HG03575 (cell line): ENCODE measurements around the gene NDRG4.

Experiments used
- ATAC-seq: cut with Tn5 transposase; IDR thresholded peaks from one replicate; pipeline ENCODE4 v1.9.1; 2021; ENCODE audit not compliant: unreplicated experiment, insufficient number of reproducible peaks, low FRiP score; ENCODE audit errors: extremely low read depth

NDRG4 gene

DNA sequence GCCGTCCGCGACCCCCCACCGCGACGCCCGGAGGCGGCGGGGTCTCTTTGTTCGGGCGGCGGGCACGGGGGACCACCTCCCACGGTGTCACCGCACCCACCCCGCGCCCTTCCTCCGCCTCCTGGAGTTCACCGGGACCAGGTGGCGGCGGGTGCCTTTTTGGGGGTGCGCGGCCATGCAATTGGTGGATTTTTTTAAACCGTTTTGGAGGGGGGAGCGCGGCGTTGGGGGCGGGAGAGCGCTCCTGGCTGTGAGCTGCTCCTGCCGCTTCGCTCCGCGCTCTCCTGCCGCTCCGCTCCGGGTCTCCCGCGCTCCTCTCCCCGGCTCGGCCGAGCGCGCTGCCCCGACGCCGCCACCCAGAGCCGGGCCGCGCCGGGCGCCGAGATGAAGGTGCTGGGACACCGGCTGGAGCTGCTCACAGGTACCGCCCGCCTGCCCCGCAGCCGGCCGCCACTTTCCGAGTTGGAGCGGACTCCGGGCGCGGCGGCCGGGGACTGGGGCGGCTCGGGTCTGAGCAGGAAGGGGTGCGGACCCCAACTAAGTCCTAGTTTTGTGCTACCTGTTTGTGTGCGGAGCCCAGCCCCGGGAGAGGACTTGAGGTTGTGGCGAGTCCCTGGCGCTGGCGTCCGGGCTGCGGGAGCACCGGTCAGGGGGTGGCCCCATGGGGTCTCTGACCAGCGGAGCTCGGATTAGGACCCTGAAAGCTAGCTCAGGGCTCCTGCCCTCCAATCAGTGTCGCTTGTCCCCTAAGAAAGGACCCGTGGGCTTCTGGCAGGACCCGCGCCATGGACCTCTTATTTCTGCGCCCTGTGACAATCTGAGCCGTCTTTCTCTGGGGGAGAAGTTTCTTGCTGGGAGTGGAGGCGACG, 35.7 kb upstream of the NDRG4 start:
- ATAC-seq, result no peak

DNA sequence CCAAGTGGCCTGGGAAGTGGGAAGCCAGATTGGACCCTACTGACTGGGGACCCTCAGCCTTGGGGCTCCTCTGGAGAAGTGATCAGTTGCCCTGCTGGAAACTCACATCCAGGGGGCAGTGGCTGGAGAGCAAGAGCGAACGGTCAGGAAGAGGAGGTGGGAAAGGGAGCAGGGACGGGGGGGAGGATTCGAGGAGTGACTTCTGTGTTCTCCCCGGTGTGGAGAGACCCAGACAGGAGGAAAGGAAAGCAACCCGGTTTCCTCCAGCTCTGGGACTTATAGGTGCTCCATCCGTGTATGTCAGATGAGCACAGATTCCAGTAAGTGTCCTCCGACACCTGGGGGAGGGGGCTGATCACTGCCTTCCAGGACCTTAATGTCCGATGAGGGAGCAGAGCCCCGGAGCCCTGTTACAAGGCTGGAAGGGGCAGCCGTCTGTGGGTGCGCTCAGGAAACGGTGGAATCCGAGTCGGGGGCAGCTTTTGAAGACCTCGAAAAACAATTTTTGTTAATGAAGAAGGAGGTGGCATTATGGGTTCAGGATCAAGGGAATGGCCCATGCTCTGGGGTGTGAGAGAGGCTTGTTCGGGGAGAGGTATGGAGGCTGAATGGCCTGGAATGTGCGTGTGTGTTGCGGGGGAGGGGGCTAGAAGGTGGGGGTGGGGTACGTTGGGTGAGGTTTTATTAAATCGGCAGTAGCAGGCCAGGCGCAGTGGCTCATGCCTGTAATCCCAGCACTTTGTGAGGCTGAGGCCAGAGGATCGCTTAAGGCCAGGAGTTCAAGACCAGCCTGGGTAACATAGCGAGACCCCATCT, 34.8 kb upstream of the NDRG4 start:
- no peak for ATAC-seq

- no peak for ATAC-seq
Observed at GRCh38 chr16:58465817-58466216, 34.1 kb upstream of the NDRG4 start.

DNA sequence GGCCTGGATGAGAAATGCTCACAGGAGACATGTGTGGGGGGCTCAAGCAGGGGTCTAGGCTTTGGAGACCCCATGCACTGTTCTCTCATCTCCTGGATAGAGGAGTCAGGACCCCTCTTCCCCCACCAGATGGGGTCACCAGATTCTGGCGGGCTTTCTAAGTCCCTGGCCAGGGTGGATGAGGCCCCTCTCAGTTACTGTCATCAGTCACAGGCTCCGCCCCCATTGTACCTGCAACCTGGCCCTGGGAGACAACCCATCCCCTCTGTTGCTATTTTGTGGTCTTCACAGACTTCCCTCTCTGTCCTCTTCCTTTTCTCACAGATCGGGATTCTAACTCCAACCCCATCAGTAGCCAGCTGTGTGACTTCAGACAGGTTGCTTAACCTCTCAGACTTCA, 33.5 kb upstream of the NDRG4 start:
- no peak for ATAC-seq

DNA sequence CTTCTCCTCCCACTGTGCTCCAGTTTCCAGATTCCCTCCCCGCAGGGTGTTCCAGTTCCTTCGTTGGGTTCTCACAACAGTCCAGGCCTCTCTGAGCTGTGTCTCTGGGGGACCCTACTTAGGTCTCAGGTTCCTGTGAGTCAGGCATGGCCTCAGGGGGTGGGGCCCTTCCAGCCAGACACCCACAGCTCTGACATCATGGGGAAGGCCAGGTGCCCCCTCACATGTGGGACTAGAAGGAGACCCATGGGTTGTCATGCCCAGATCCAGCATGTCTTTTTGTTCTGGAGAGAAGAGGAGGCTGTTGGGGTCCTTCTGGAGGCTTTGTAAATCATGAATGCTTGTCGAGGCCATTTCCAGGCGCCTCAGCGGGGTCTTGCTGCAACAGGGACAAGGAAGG, 32.0 kb upstream of the NDRG4 start:
- no peak for ATAC-seq

- ATAC-seq, result no peak
Observed at GRCh38 chr16:58471209-58471975, 28.6 kb upstream of the NDRG4 start.

- ATAC-seq, result no peak
Observed at GRCh38 chr16:58472266-58472665, 27.7 kb upstream of the NDRG4 start.

DNA sequence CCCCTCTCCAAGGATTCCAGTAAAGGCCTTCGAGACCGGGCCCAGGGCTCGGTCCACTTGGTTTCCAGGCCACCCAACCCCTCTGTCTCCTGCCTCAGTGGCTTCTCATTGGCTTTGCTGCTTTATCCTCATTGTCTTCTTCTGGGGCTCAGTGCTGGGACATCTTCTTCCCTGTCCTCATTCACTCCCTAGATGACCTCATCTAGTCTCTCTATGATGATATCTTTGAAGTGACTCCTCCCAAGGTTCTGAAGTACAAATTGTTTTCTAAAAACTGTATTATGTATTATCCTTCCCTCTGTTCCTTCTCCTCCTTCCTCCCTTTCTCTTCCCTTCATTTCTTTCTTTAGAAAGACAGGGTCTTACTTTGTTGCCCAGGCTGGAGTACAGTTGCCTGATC, 27.1 kb upstream of the NDRG4 start:
- ATAC-seq, result no peak

DNA sequence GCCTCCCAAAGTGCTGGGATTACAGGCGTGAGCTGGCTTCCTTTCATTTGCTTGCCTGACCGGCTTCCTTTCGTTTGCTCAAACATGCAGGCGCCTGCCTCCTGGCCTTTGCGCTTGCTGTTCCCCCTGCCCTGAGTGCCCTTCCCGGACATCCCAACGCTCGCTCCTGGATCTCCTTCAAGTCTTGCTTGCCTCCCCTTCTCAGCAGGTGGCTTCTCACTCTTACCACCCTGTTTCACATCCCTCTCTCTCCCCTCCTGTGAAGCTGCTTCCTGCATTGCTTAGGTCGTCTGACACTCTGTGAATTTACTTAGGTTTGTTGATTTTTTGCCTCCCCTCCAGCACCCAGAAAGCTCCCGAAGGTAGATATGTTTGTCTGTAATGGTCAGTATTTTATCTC, 25.6 kb upstream of the NDRG4 start:
- no peak for ATAC-seq

DNA sequence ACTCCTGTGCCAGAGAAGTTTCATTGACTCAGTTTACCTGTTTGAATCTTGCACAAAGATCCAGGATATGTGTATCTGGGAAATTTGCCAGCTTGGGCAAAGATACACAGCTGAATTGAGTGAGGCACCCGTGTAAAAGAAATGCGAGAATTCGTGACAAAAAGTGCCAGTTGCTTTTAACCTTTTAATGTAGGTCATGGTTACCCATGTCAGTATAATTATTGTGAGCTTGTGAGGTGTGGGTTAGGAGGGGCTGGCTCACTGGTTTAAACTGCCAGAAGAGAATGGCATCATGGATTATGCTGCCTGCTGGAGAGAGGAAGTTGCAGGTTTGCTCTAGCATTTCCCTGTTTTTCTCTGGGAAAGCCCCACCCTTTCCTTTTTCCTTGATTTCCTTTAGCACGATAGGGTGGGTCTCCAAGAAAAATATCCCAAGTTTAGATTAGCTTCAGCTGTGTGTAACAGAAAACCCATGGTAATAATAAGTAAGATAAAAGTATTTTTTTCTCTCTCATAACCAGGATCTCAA, 24.8 kb upstream of the NDRG4 start:
- ATAC-seq, result no peak

GRCh38 chr16:58476791-58477190, 23.2 kb upstream of the NDRG4 start:
- no peak for ATAC-seq

- no peak for ATAC-seq
Observed at GRCh38 chr16:58478427-58478826, 21.5 kb upstream of the NDRG4 start.

DNA sequence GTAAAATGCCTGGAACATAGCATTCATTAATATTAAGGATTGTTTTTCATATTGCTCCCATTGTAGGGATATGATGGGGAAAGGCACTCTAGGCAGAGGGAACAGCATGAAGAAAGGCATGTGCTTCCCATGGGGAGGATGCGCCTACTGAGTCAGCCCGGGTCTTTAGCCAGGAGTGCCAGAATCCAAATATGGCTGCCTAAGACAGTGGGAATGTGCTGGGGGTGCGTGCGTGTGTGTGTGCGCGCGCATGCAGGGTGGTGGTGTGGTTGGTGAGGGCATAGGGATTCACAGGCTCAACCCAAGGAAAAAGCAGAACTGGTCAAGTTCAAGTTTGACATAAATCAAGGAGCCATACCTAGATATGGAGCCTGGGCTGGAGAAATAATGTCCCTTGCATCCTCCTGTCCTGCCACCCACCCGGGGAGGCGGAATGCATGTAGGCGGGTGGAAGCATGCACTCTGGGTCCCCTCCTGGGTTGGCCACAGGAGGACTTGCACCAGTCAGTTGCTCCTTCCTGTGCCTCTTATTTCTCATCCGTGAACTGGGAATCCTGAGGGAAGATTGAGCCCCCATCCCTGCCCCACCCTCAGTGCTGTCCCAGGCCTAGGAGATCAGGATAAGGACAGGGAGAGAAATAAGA, 18.6 kb upstream of the NDRG4 start:
- no peak for ATAC-seq

DNA sequence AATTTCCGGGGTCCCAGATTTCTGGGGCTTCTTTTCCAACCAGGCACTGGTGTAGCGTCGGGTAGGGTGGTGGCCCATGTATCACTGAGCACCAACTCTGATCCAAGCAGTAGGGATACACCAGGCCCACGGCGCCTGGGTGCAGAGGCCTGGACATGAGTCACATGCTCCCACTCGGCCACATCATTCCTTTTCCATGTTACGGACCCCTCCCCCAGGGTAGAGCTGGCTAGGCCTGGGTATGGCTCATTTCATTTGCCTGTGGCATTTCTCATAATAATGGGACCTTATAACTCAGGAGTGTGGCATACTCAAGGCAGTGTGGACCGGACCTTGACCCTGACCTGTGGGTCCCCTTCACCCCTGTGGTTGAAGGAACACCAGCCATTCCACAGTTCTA, 18.0 kb upstream of the NDRG4 start:
- ATAC-seq, result no peak

DNA sequence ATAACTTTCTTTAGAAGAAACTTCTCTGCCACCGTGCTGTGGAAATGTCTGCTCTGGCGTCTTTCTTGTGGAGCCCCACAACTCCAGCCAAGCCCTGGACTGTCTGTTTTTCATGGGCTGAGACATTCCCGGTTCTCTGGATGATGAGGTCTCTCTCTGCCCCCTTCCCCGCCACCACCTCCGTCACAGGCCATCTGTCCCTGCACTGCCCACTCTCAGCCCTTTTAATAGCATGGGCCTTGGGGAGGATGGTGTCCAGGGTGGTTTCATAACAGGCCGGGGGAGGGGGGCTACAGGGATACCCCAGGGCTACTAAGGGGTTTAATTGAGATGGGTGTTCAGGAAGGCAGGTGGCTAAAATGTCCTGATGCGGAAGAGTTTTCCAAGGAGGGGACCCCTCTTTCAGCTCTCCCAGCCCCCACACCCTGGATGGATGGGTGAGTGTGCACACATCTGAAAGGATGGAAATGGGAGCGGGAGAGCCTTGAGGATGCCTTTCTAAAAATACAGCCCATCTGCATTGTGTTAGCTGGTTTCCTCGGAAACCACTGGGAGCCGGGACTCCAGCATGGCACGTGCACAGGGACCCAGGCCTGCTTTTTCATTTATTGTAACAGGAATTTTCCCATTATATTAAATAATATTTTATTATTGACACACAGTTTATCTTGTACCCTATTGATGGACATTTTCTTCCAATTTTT, 14.6 kb upstream of the NDRG4 start:
- ATAC-seq, result no peak

DNA sequence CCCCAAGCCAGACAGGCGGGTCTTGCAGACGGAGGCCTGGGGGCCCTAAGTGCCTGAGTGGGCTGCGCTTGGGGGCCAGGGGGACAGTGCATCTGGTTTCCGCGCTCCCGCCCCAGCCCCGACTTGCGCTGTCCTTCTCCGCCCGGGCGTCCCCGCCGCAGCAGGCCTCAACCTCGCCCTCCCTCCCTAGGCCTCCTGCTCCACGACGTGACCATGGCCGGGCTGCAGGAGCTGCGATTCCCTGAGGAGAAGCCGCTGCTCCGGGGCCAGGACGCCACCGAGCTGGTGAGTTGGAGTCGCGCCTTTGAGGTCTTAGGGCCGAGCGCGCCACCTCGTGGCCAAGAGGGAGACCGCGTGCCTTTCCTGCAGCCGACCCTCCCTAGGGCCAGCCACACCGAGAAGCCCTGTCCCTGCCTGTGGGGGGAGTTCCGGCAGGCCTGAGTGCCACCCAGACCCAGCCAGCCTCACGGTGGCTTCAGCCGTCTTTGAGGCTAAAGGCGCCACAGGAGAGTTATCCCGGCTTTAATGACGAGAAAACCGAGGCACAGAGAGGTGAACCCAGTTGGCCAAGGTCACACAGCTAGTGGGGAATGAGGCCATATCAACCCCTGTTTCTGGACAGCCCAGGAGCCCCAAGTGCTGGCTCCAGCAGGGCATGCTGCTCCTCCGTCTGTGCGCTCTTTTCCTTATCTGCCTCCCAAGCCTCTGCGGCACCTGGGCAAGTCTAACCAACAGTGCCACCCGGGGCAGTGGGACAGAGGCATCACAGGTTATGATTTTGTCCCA, 12.2 kb upstream of the NDRG4 start:
- ATAC-seq, result no peak

DNA sequence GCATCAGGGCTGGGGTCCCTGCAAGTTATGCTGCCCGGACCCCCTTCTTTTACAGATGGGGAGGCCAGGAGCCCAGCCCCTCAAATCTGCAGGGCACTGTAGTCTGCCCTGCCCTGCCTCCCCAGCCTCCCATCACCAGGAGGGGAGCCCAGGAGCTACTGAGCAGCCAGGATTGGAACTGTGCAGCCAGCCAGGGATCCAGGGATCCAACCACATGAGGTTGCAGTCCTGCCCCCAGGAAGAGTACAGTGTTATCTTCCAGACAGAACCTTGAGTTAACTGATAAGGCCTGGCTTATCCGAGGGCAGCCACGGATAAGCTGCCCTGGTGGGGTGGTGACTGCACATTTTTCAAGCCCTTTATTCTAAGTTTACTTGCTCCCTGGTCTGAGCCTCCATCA, 11.4 kb upstream of the NDRG4 start:
- no peak for ATAC-seq

DNA sequence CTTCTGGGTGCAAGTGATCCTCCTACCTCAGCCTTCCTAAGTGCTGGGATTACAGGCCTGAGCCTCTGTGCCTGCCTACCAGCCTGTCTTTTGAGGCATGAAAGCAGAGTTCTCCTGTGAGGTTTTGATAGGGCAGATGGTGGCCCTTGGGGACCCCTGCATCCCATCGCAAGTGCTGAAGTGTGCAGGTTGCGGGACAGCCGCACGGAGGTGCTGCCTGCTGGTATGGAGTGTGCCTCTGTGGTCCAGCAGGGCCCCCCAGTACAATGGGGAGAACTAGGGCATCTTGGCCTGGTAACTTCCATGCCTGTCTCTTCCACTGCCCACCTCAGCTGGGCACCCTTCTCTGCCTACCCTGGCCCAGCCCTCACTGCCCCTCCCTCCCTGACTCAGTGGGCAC, 9.9 kb upstream of the NDRG4 start:
- ATAC-seq, result no peak
